Posterior cingulate gyrus (tissue), 11 donors: ENCODE data around the gene NDUFAF3.

Source experiments
- DNase-seq, 10 donors: peaks; one replicate each; pipeline versions ENCODE4 v3.0.0 to v3.0.0-alpha.2; 2020 to 2021; ENCODE audit warnings: mixed read lengths in 3 of 10
- intact Hi-C: fragments of 100-400 bp; cut with DNase I; formaldehyde crosslinking; loops from one replicate; pipeline ENCODE4 v1.15.1; 2023

Gene NDUFAF3, protein sequence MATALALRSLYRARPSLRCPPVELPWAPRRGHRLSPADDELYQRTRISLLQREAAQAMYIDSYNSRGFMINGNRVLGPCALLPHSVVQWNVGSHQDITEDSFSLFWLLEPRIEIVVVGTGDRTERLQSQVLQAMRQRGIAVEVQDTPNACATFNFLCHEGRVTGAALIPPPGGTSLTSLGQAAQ

DNA sequence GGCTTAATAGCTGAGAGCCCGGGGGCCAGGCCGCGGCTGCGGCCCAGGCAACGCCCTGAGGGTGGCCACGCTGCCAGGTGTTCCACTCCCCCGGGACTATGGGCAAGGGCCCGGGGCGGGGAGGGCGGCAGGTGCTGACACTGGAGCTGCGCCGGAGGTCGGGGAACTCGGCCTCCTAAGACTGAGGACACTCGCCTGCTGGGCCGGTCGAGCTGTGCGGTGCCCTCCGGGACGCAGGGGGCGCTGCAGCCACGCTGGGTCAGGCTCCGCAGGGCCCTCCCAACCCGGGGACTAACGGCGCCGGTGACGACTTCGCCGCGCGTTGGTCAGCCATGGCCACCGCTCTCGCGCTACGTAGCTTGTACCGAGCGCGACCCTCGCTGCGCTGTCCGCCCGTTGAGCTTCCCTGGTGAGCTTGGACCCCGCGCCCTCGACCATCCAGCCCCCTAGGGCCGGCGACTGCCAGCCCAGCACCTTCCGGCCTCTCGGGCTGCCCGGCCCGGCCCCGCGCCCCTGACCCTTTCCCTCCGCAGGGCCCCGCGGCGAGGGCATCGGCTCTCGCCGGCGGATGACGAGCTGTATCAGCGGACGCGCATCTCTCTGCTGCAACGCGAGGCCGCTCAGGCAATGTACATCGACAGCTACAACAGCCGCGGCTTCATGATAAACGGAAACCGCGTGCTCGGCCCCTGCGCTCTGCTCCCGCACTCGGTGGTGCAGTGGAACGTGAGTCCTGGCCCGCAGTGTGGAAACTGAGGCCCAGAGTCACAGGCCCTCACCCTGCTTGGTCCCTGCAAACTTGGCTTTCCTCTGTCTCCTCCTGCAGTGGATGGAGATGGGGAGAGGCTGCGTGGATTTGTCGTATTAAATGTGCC lies at the start of gene NDUFAF3:
TSS of gene NDUFAF3 (plus strand) at position 309 of the 875 bp plus-strand sequence. CDS start at position 333, 24 bp downstream.
- DNase-seq: peak; percentile 90 to 99 (median 92)
- intact Hi-C loops: loop anchor here (10.0 kb wide), 1 partner anchor 73 kb away; the partner anchor contains the start of gene QRICH1

DNA sequence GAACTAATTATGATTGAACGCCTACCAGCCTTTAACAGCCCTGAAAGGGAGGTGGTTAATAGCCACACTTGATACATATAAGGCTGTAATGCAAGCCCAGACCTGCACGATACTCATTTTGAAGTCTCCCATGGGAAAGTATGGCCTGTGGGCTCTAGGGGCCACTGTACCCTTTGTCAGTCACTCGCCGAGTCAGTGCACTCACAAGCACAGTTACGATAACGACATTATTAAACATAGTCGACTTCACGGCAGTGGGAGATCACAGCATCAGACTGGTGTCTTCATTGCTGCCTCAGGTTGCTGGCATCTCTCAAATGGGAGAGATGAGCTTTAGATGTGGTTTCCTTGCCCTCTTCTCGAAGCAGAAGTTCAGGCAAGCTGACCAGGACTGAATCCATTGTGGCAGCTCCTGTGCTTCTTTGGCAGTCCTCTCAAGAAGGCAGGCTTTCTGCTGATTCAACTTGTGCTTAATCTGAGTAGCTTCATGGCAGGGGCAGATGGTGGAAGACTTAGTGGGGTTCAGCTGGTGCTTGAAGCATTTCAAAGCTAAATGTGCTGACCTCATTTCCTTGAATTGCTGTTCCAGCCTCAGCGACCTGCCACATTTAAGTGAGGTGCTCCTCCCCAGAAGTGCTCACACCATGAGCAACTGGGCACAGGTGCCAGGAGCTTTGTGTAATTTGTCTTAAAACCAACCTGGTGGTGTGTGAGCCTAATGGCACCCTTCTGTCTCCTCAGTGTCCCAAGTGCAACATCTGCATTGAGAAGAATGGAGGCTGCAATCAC lies 47.7 kb upstream of the NDUFAF3 start:
- intact Hi-C loops: no loop called here
- DNase-seq: no peak

GRCh38 chr3:48979451-48979850 lies 42.5 kb upstream of the NDUFAF3 start:
- intact Hi-C loops: no loop called here
- no peak for DNase-seq

DNA sequence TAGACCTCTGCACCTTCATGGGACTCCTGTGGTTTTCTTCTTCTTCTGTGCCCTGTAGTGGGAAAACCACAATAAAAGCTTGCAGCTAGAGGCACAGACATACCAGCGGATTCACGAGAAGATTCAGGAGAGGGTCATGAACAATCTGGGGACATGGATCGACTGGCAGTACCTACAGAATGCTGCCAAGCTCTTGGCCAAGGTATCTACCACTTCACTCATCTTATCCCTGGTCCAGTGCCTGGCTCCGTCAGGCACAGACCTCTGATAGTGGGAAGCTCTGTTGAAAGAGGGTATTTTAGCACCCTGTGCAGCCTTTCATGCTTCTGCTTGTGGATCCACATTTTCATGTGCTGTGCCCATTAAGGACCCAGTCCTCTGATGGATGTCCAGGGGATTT lies 41.6 kb upstream of the NDUFAF3 start:
- peak in 1 of 10 donors; percentile 2 for DNase-seq
- intact Hi-C loops: no loop called here

GRCh38 chr3:48982016-48982415 lies 39.9 kb upstream of the NDUFAF3 start:
- DNase-seq: no peak
- intact Hi-C loops: no loop called here

- DNase-seq: peak in 1 of 10 donors; percentile 57
- intact Hi-C loops: no loop called here
Measured at GRCh38 chr3:48982686-48983085, 39.2 kb upstream of the NDUFAF3 start.

- DNase-seq: peak in 2 of 10 donors; percentile 35 to 40
- intact Hi-C loops: no loop called here
Measured at GRCh38 chr3:48983096-48983495, 38.8 kb upstream of the NDUFAF3 start.

GRCh38 chr3:48984663-48985062 lies 37.3 kb upstream of the NDUFAF3 start:
- intact Hi-C loops: no loop called here
- no peak for DNase-seq

DNA sequence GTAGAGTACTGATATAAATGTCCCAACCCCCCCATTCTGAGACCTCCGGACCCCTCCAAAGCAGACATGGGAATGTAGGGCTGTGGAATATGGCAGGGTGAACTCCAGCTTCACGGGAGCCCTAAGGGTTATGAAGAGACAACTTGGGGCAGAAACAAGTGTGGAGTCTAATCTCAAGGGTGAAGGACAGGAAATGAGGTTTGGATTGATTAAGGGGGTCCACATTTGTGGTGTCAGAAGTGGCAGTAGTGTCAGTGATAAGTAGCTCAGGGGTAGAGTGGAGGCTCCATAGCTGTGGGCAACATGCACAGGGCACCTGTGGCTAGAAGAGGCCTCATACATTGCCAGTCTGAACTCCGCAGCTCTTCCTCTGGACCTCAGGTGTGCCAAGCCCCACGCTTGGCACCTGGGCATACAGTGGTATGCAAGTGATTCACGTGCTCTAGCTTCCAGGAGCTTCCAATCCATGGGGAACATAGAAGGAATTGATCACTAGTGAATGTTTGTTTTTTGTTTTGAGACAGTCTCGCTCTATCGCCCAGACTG lies 36.0 kb upstream of the NDUFAF3 start:
- intact Hi-C loops: no loop called here
- DNase-seq: no peak

DNA sequence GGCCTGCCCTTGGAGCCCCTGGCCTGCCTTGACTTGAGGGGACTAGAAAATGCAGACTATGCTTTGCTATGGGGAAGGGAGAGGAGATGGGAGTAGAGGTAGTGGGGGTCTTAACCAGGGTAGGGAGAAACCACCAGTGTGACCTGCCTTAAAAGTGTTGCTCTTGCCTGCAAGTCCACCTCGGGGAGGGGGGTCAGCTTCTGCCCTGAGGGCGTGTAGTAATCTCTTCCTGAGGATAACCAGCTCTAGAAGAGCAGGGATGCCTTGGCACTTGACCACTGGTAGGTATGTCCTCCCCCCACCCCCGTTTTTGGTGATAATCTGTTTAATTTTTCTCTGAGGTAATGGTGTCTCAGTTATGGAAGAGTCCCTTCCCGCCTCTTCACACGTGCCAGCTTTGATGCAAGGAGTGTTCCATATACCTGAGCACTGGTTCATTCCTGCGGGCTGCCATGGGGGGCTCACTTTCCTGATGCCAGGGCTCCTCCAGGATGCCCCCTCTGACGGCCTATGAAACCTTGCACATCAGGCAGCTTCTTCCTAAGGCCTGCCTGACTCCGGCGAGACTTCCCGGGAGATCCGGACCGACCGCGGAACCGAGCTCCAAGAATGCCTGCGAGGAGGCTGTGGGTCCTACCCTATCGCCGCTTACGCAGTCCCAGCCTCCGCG lies 32.7 kb upstream of the NDUFAF3 start:
- peak in 2 of 10 donors; percentile 41 to 66 for DNase-seq
- intact Hi-C loops: no loop called here

- intact Hi-C loops: loop anchor here (2.0 kb wide), 2 partner anchors 17 to 71 kb away; partner anchors contain the start of genes ARIH2 and WDR6
- DNase-seq: peak; percentile 75 to 99 (median 90)
Measured at GRCh38 chr3:48989796-48990635, 31.9 kb upstream of the NDUFAF3 start, which contains the start of gene P4HTM. Gene P4HTM (plus strand): TSS chr3:48990241. CDS start chr3:48990257, 16 bp downstream.

- DNase-seq: peak in 5 of 10 donors; percentile 30 to 90 (median 68)
- intact Hi-C loops: loop anchor here (2.0 kb wide), 2 partner anchors 16 to 72 kb away; partner anchors contain the start of genes ARIH2 and WDR6
Measured at GRCh38 chr3:48990636-48991469, 31.1 kb upstream of the NDUFAF3 start.

GRCh38 chr3:48991851-48992545 lies 29.9 kb upstream of the NDUFAF3 start:
- peak in 3 of 10 donors; percentile 50 to 60 (median 56) for DNase-seq
- intact Hi-C loops: loop anchor here (2.0 kb wide), 2 partner anchors 15 to 73 kb away; partner anchors contain the start of genes ARIH2 and WDR6

GRCh38 chr3:48993834-48994233 lies 28.1 kb upstream of the NDUFAF3 start:
- intact Hi-C loops: no loop called here

DNA sequence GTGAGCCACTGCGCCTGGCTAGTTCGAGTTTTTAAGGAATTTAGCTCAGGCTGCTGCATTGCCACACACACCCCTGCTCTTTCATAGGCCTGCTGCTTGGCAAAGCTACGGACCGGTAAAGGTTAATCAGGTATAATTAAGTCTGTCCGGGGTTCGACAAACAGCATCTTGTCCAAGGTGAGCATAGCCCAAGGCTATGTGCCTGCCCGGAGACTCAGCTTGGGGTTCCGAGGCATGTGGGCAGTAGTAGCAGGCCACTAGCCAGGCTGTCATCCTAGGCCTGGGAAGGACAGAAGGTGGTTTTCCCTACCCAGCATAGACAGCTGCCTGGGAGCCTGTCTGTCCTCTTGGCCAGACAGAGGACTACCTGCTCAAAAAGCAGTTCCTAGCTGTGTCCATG lies 25.3 kb upstream of the NDUFAF3 start:
- intact Hi-C loops: no loop called here
- peak in 2 of 10 donors; percentile 26 to 54 for DNase-seq

More at GRCh38 chr3:48993834-48994233, 28.1 kb upstream of the NDUFAF3 start:
- no peak for DNase-seq

GRCh38 chr3:48997102-48997635 lies 24.8 kb upstream of the NDUFAF3 start:
- peak in 2 of 10 donors; percentile 38 to 62 for DNase-seq
- intact Hi-C loops: no loop called here
